CD14-positive monocyte (primary cell): Measurements from ENCODE around the gene LRP10. TPM values are rescaled to one million over a fixed set of nuclear protein-coding genes. Genes with fewer than 3 reads are reported as not detected.

Experiments used
- DNase-seq, 3 donors: peaks; one replicate each; pipeline ENCODE4 v3.0.0-alpha.2; 2011 to 2022
- H2AFZ ChIP-seq: 2 replicates; pipeline ENCODE4 v1.6.0; 2012; ENCODE audit warnings: mild to moderate bottlenecking, low read depth, low read length, inconsistent platforms; ENCODE audit not compliant: insufficient read depth, poor library complexity, severe bottlenecking
- H3K27ac ChIP-seq, 2 donors: 1 replicate in 1 of 2; 2 replicates in 1 of 2; pipeline ENCODE4 v1.5.1; 2012 to 2013; ENCODE audit warnings: low read length in 2 of 2, control low read depth in 1 of 2, inconsistent platforms in 1 of 2, low read depth in 1 of 2, mild to moderate bottlenecking in 1 of 2
- H3K27me3 ChIP-seq, 2 donors: one replicate each; pipeline versions ENCODE4 v1.6.0 to v1.6.1; 2011 to 2013; ENCODE audit warnings: low read length in 2 of 2; ENCODE audit not compliant: control insufficient read depth in 2 of 2, insufficient read depth in 2 of 2
- H3K36me3 ChIP-seq, 2 donors: replicated peaks in 1 of 2; 1 replicate in 1 of 2; 2 replicates in 1 of 2; pipeline versions ENCODE4 v1.5.1 to v1.6.1; 2012 to 2013; ENCODE audit warnings: low read length in 2 of 2, control low read depth in 1 of 2, inconsistent platforms in 1 of 2, mild to moderate bottlenecking in 1 of 2; ENCODE audit not compliant: insufficient read depth in 2 of 2, control insufficient read depth in 1 of 2
- H3K4me1 ChIP-seq, 2 donors: 1 replicate in 1 of 2; 2 replicates in 1 of 2; pipeline versions ENCODE4 v1.5.1 to v1.6.1; 2012 to 2013; ENCODE audit warnings: low read length in 2 of 2, control low read depth in 1 of 2, inconsistent platforms in 1 of 2, mild to moderate bottlenecking in 1 of 2, moderate library complexity in 1 of 2; ENCODE audit not compliant: insufficient read depth in 2 of 2, control insufficient read depth in 1 of 2
- H3K4me2 ChIP-seq: replicated peaks from 2 replicates; pipeline ENCODE3; 2012; ENCODE audit warnings: low read length, moderate library complexity, mild to moderate bottlenecking; ENCODE audit not compliant: poor library complexity, severe bottlenecking; ENCODE audit errors: extremely low read depth
- H3K4me3 ChIP-seq, 3 experiments: fragments of 200-600 bp in 1 of 3; sonication (generic) in 1 of 3; replicated peaks in 1 of 3; 1 replicate in 2 of 3; 2 replicates in 1 of 3; pipeline ENCODE4 v1.5.1; 2011 to 2013; ENCODE audit warnings: low read length in 3 of 3, mild to moderate bottlenecking in 3 of 3, control low read depth in 2 of 3, low read depth in 2 of 3, inconsistent platforms in 1 of 3, moderate library complexity in 1 of 3
- H3K79me2 ChIP-seq: 2 replicates; pipeline ENCODE4 v1.6.0; 2012; ENCODE audit warnings: mild to moderate bottlenecking, control low read depth, inconsistent platforms, low read length, moderate library complexity; ENCODE audit not compliant: insufficient read depth
- H3K9ac ChIP-seq: 2 replicates; pipeline ENCODE4 v1.6.0; 2017; ENCODE audit warnings: low read length, mild to moderate bottlenecking; ENCODE audit not compliant: insufficient read depth, poor library complexity, severe bottlenecking
- H3K9me3 ChIP-seq, 2 donors: replicated peaks in 1 of 2; 1 replicate in 1 of 2; 2 replicates in 1 of 2; pipeline versions ENCODE4 v1.5.1 to v1.6.1; 2012 to 2013; ENCODE audit warnings: low read length in 2 of 2, control low read depth in 1 of 2; ENCODE audit not compliant: control insufficient read depth in 1 of 2, insufficient read depth in 1 of 2
- H4K20me1 ChIP-seq: 2 replicates; pipeline ENCODE4 v1.6.0; 2012; ENCODE audit warnings: mild to moderate bottlenecking, low read length, control low read depth, moderate library complexity; ENCODE audit not compliant: insufficient read depth
- H3K27ac Mint-ChIP-seq, 7 donors: one replicate each; pipeline ENCODE4 v1.8.0; 2020; ENCODE audit warnings: mild to moderate bottlenecking in 7 of 7, mixed read lengths in 7 of 7, moderate library complexity in 6 of 7, inconsistent platforms in 2 of 7
- H3K27me3 Mint-ChIP-seq, 3 donors: one replicate each; pipeline ENCODE4 v1.8.0; 2021 to 2022; ENCODE audit warnings: low read depth in 3 of 3, mild to moderate bottlenecking in 3 of 3, mixed read lengths in 3 of 3, moderate library complexity in 3 of 3, inconsistent platforms in 1 of 3
- H3K36me3 Mint-ChIP-seq, 2 donors: one replicate each; pipeline ENCODE4 v1.8.0; 2020; ENCODE audit warnings: mixed read lengths in 2 of 2, inconsistent platforms in 1 of 2, mild to moderate bottlenecking in 1 of 2
- H3K4me1 Mint-ChIP-seq: one replicate; pipeline ENCODE4 v1.8.0; 2020; ENCODE audit warnings: mild to moderate bottlenecking, mixed read lengths
- H3K4me3 Mint-ChIP-seq, 2 donors: one replicate each; pipeline ENCODE4 v1.8.0; 2020; ENCODE audit warnings: mild to moderate bottlenecking in 2 of 2, mixed read lengths in 2 of 2, moderate library complexity in 1 of 2
- H3K9me3 Mint-ChIP-seq, 7 donors: one replicate each; pipeline ENCODE4 v1.8.0; 2020 to 2022; ENCODE audit warnings: mixed read lengths in 7 of 7, mild to moderate bottlenecking in 6 of 7, moderate library complexity in 6 of 7, inconsistent platforms in 2 of 7
- CTCF ChIP-seq: fragments of 200-600 bp; IDR thresholded peaks from one replicate; pipeline ENCODE4 v1.8.0; 2022; ENCODE audit warnings: antibody characterized with exemption, mild to moderate bottlenecking
- WGBS: methylation state at CpG from one replicate; pipeline ENCODE4 v1.1.5; 2013; ENCODE audit warnings: missing lambda C conversion rate; ENCODE audit not compliant: insufficient coverage; 5-methylcytosine and 5-hydroxymethylcytosine counted together
- intact Hi-C, 2 donors: fragments of 100-400 bp; cut with micrococcal nuclease; formaldehyde crosslinking; loops; one replicate each; pipeline versions ENCODE4 v1.15.0 to v1.15.1; 2023
- polyA plus RNA-seq, 3 donors: library from polyadenylated mRNA; depleted of rRNA in 1 of 3; unstranded in 2 of 3; stranded (reverse) in 1 of 3; fragments of 300-500 nt in 2 of 3; fragments of >200 nt in 1 of 3; fragmentation: Illumina TruSeq in 2 of 3; gene quantifications; 1 replicate in 2 of 3; 2 replicates in 1 of 3; pipeline ENCODE4 v1.2.3, GENCODE V29; 2012 to 2021

Gene LRP10
- polyA plus RNA-seq, 3 donors, result 39.0 to 65.1 (median 51.5) TPM

GRCh38 chr14:22837114-22837749, 34.3 kb upstream of the LRP10 start:
- Histone ChIP-seq H3K79me2 (no peaks in the 10 kb centered on the region), H3K4me1 (peaks cover 29 to 43% of the 10 kb centered on the region in 2 donors), H3K27ac (peak overlapping the region; percentile 14 to 15), H3K4me3 (peak overlapping the region; percentile 44 to 82 (median 77)), H3K36me3 (peaks cover 17 to 22% of the 10 kb centered on the region in 2 donors), H3K9me3 (peaks cover 0 to 3% of the 10 kb centered on the region in 2 donors), H2AFZ (peak overlapping the region; percentile 88), H3K27me3 (peaks cover 0 to 21% of the 10 kb centered on the region in 2 donors), H4K20me1 (no peaks in the 10 kb centered on the region), H3K9ac (peak overlapping the region; percentile 68), H3K4me2 (peak overlapping the region; percentile 98)
- Mint-ChIP-seq H3K4me3 (peak overlapping the region; percentile 100), H3K36me3 (peaks cover 31 to 32% of the 10 kb centered on the region in 2 donors), H3K27me3 (peaks cover 23 to 34% (median 23%) of the 10 kb centered on the region in 3 donors), H3K4me1 (peaks cover 38% of the 10 kb centered on the region), H3K27ac (peak overlapping the region; percentile 78 to 95 (median 84)), H3K9me3 (peaks cover 3 to 12% (median 7%) of the 10 kb centered on the region in 7 donors)
- under 1% methylated on average over 32 of the region's 57 CpGs for WGBS
- no peak for TF ChIP-seq CTCF
- DNase-seq, result peak in 2 of 3 donors; percentile 29
- intact Hi-C loops, result no loop called here

GRCh38 chr14:22837750-22838538, 33.6 kb upstream of the LRP10 start:
- Mint-ChIP-seq H3K27me3 (peaks cover 23 to 34% (median 25%) of the 10 kb centered on the region in 3 donors), H3K9me3 (peaks cover 3 to 12% (median 7%) of the 10 kb centered on the region in 7 donors), H3K27ac (no peak overlapping the region), H3K36me3 (peaks cover 31 to 32% of the 10 kb centered on the region in 2 donors), H3K4me3 (peak overlapping the region; percentile 57 to 73), H3K4me1 (peaks cover 38% of the 10 kb centered on the region)
- Histone ChIP-seq H2AFZ (peak overlapping the region; percentile 88), H3K9me3 (peaks cover 0 to 3% of the 10 kb centered on the region in 2 donors), H4K20me1 (no peaks in the 10 kb centered on the region), H3K36me3 (peaks cover 16 to 22% of the 10 kb centered on the region in 2 donors), H3K4me1 (peaks cover 29 to 43% of the 10 kb centered on the region in 2 donors), H3K4me2 (peak overlapping the region; percentile 98), H3K79me2 (no peaks in the 10 kb centered on the region), H3K27me3 (peaks cover 0 to 21% of the 10 kb centered on the region in 2 donors), H3K4me3 (peak overlapping the region; percentile 44 to 82 (median 77)), H3K9ac (peak overlapping the region; percentile 68), H3K27ac (no peak overlapping the region)
- TF ChIP-seq CTCF, result no peak
- WGBS, result 92% methylated on average over 8 of the region's 25 CpGs
- DNase-seq, result no peak
- intact Hi-C loops, result no loop called here
